Gastrocnemius medialis (tissue), 4 donors: ENCODE measurements around the gene ANKRD13B.

ENCODE experiments used
- POLR2A ChIP-seq, 2 donors: fragments of 450-650 bp; IDR thresholded peaks; one replicate each; pipeline ENCODE4 v1.6.1; 2017; ENCODE audit warnings: antibody characterized with exemption in 2 of 2, mild to moderate bottlenecking in 2 of 2, moderate library complexity in 2 of 2
- TF ChIP-seq, protein P1 (sequence below), 5 experiments: fragments of 450-650 bp in 3 of 5; fragments of 200-600 bp in 2 of 5; sonication (generic) in 2 of 5; IDR thresholded peaks in 4 of 5; conservative IDR thresholded peaks in 1 of 5; 1 replicate in 4 of 5; 2 replicates in 1 of 5; pipeline ENCODE4 v1.5.1; 2016 to 2019; ENCODE audit warnings: antibody characterized with exemption in 5 of 5, mild to moderate bottlenecking in 3 of 5, moderate library complexity in 3 of 5

DNA sequence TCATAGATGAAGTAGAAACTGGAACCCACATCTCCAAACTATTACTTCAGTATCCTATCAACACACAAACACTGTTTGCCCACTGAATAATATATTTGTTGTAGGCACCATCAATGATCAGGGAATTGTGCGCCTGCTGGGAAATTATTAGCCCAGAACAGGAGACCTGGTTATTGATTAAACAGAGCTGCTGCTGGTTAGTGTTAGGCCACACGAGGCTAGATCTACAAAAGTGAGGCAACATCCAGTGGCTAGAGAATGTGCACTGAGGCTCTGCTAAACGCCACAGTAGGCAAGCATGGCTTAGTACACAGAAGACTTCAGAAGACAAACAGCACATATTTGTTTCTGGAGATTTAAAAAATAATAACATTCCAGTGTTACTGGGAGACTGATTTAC lies 37.1 kb upstream of the ANKRD13B start:
- TF ChIP-seq, protein P1, sequence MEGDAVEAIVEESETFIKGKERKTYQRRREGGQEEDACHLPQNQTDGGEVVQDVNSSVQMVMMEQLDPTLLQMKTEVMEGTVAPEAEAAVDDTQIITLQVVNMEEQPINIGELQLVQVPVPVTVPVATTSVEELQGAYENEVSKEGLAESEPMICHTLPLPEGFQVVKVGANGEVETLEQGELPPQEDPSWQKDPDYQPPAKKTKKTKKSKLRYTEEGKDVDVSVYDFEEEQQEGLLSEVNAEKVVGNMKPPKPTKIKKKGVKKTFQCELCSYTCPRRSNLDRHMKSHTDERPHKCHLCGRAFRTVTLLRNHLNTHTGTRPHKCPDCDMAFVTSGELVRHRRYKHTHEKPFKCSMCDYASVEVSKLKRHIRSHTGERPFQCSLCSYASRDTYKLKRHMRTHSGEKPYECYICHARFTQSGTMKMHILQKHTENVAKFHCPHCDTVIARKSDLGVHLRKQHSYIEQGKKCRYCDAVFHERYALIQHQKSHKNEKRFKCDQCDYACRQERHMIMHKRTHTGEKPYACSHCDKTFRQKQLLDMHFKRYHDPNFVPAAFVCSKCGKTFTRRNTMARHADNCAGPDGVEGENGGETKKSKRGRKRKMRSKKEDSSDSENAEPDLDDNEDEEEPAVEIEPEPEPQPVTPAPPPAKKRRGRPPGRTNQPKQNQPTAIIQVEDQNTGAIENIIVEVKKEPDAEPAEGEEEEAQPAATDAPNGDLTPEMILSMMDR (IDR thresholded peaks at IDR 0.05 in 4 of 5, conservative IDR thresholded peaks at IDR 0.05 in 1 of 5), result no peak
- no peak for TF ChIP-seq POLR2A (IDR thresholded peaks at IDR 0.05)
